ENCODE results near the gene MAD1L1. TPM values are rescaled to one million over a fixed set of nuclear protein-coding genes. Genes with fewer than 3 reads are reported as not detected.

Gene MAD1L1
- total and polyA plus RNA-seq, 2 of the 4 experiments (the other 2 are of a cell fraction): 29.0 to 40.9 TPM

- Histone ChIP-seq H3K79me1 (ENCODE audit: low read depth in 1 of 2, low read length in 2 of 2) (0 out of 4 replicates have a peak, but pooled peaks cover 0 to 4% of the 10 kb centered on the region in 2 experiments), H3K23ac (ENCODE audit: low read depth, low read length) (no peak overlapping the region), H3K36me3 (ENCODE audit: control insufficient read depth, insufficient read depth, low read length) (no peaks in the 10 kb centered on the region; the same call in 1 of the 2 replicates), H3K4ac (ENCODE audit: low read depth, low read length) (no peak overlapping the region), H2AK9ac (replicated peaks; ENCODE audit: low read depth, low read length, poor library complexity) (no peak overlapping the region), H4K20me1 (ENCODE audit: insufficient read depth, low read length) (no peaks in the 10 kb centered on the region), H2BK120ac (ENCODE audit: low read depth, low read length) (no peak overlapping the region), H3K9ac (ENCODE audit: low read depth, low read length) (no peak overlapping the region), H3K27ac (ENCODE audit: insufficient read depth, low read length) (no peak overlapping the region), H3K4me2 (ENCODE audit: low read depth, low read length) (no peak overlapping the region), H3K9me1 (ENCODE audit: insufficient read depth, low read length) (no peaks in the 10 kb centered on the region; the same call in 1 of the 2 replicates), H4K91ac (ENCODE audit: insufficient read depth, low read depth, low read length) (no peak overlapping the region), H4K5ac (ENCODE audit: low read depth, low read length) (no peak overlapping the region), H3K14ac (replicated peaks; ENCODE audit: low read depth, low read length) (no peak overlapping the region), H4K8ac (ENCODE audit: low read depth in 2 of 2, low read length in 2 of 2) (no peak overlapping the region), H2AFZ (replicated peaks; ENCODE audit: low read length, poor library complexity) (no peak overlapping the region), H3K18ac (ENCODE audit: low read depth, low read length) (no peak overlapping the region), H2BK5ac (ENCODE audit: low read depth, low read length, poor library complexity, severe bottlenecking) (no peak overlapping the region), H2BK20ac (ENCODE audit: low read depth, low read length) (no peak overlapping the region), H3K4me1 (ENCODE audit: control insufficient read depth, insufficient read depth, low read length) (no peaks in the 10 kb centered on the region), H2AK5ac (ENCODE audit: low read depth, low read length) (no peak overlapping the region), H3K9me3 (ENCODE audit: control insufficient read depth, insufficient read depth, low read length) (no peaks in the 10 kb centered on the region), H3K27me3 (ENCODE audit: control insufficient read depth, insufficient read depth, low read length) (no peaks in the 10 kb centered on the region), H3K4me3 (ENCODE audit: insufficient read depth, low read depth, low read length) (no peak overlapping the region), H3K56ac (ENCODE audit: extremely low read depth, insufficient read depth, low read length) (no peak overlapping the region), H2BK15ac (ENCODE audit: low read depth, low read length) (no peak overlapping the region)
- ChIA-PET POLR2A (ENCODE audit: unreplicated experiment) (no interaction called here), CTCF (no interaction called here)
- DNase-seq (no peak), ATAC-seq (ENCODE audit: low read depth) (no peak)
- 97% methylated on average over 13 of the region's 31 CpGs; no CpG with 5 or more reads in 1 of the 2 experiments for WGBS, 2 experiments (ENCODE audit: extremely low coverage in 2 of 2, insufficient read length in 1 of 2)
- intact Hi-C loops (cut with micrococcal nuclease) (no loop called here), in situ Hi-C loops (cut with MboI; ENCODE audit: low sequenced_read_pairs) (no loop called here), dilution Hi-C loops (cut with HindIII; ENCODE audit: low sequenced_read_pairs, unreplicated experiment) (no loop called here)
- no TSS peak for BruUV-seq (replicated peaks)
- TF ChIP-seq BHLHE40 (IDR thresholded peaks at IDR 0.05; ENCODE audit: low read depth, low read length): no peak
- TF ChIP-seq MXI1 (IDR thresholded peaks at IDR 0.05; ENCODE audit: borderline replicate concordance, low read depth, low read length): no peak
- no peak for TF ChIP-seq CHD1 (IDR thresholded peaks at IDR 0.05; ENCODE audit: low read depth, low read length)
- TF ChIP-seq MAFK (IDR thresholded peaks at IDR 0.05; ENCODE audit: low read depth, low read length): no peak
- TF ChIP-seq POLR2A (IDR thresholded peaks at IDR 0.05; ENCODE audit: low read depth, low read length): no peak
- no peak for TF ChIP-seq RAD21 (IDR thresholded peaks at IDR 0.05; ENCODE audit: low read length)
- TF ChIP-seq FOS (IDR thresholded peaks at IDR 0.05; ENCODE audit: low read depth, low read length): no peak
Observed at GRCh38 chr7:1986366-1987083, 246.2 kb downstream of the MAD1L1 start.
